ENCODE measurements around the gene ABCG2. TPM values are rescaled to one million over a fixed set of nuclear protein-coding genes. Genes with fewer than 3 reads are reported as not detected.

ABCG2 gene
- polyA plus RNA-seq, 1 donor: 8.2 TPM

GRCh38 chr4:88064410-88064809, 94.0 kb downstream of the ABCG2 start:
- DNase-seq: no peak

- DNase-seq: no peak
Measured at GRCh38 chr4:88063634-88064296, 94.7 kb downstream of the ABCG2 start.

- no peak for DNase-seq
Measured at GRCh38 chr4:88062843-88063242, 95.6 kb downstream of the ABCG2 start.

GRCh38 chr4:88062311-88062710, 96.1 kb downstream of the ABCG2 start:
- DNase-seq: no peak

GRCh38 chr4:88060431-88060830, 98.0 kb downstream of the ABCG2 start:
- DNase-seq: no peak

- DNase-seq: no peak
Measured at GRCh38 chr4:88059766-88060165, 98.7 kb downstream of the ABCG2 start.

GRCh38 chr4:88058295-88058694, 100.1 kb downstream of the ABCG2 start:
- DNase-seq: no peak

GRCh38 chr4:88054901-88055300, 103.5 kb downstream of the ABCG2 start:
- no peak for DNase-seq

- no peak for DNase-seq
Measured at GRCh38 chr4:88054229-88054628, 104.2 kb downstream of the ABCG2 start.

- DNase-seq: no peak
Measured at GRCh38 chr4:88045021-88045420, 113.4 kb downstream of the ABCG2 start.

- DNase-seq: no peak
Measured at GRCh38 chr4:88043586-88044340, 114.7 kb downstream of the ABCG2 start.

- DNase-seq: no peak
Measured at GRCh38 chr4:88043001-88043400, 115.4 kb downstream of the ABCG2 start.

- DNase-seq: no peak
Measured at GRCh38 chr4:88041626-88042025, 116.8 kb downstream of the ABCG2 start.

GRCh38 chr4:88040707-88041106, 117.7 kb downstream of the ABCG2 start:
- no peak for DNase-seq

Other genes starting within 250 kb of the ABCG2 start
- 127 TPM for gene SPP1, start 182.9 kb downstream of the ABCG2 start, polyA plus RNA-seq (ENCODE audit: insufficient read length)
- gene PKD2, start 151.0 kb downstream of the ABCG2 start, polyA plus RNA-seq (ENCODE audit: insufficient read length): 98.1 TPM
- 23.0 TPM for gene PPM1K, start 125.9 kb upstream of the ABCG2 start, polyA plus RNA-seq (ENCODE audit: insufficient read length)
- 11.2 TPM for gene HERC6, start 220.2 kb upstream of the ABCG2 start, polyA plus RNA-seq (ENCODE audit: insufficient read length)

All from left kidney (tissue), 2 donors.